Hematopoietic multipotent progenitor cell treated with erythropoietin and hydrocortisone succinate and interleukin-3 and kit ligand, for 15 days (in vitro differentiated cells): ENCODE measurements around the gene RPS18.
"Not testable (repeated sequence)": the region's sequence is repeated elsewhere in the genome, so short reads cannot be mapped to it uniquely, and the experiment has no call there.

ENCODE experiments used
- DNase-seq: peaks from one replicate; pipeline ENCODE4 v3.0.0-alpha.2; 2015; ENCODE audit warnings: low spot score

Gene RPS18

DNA sequence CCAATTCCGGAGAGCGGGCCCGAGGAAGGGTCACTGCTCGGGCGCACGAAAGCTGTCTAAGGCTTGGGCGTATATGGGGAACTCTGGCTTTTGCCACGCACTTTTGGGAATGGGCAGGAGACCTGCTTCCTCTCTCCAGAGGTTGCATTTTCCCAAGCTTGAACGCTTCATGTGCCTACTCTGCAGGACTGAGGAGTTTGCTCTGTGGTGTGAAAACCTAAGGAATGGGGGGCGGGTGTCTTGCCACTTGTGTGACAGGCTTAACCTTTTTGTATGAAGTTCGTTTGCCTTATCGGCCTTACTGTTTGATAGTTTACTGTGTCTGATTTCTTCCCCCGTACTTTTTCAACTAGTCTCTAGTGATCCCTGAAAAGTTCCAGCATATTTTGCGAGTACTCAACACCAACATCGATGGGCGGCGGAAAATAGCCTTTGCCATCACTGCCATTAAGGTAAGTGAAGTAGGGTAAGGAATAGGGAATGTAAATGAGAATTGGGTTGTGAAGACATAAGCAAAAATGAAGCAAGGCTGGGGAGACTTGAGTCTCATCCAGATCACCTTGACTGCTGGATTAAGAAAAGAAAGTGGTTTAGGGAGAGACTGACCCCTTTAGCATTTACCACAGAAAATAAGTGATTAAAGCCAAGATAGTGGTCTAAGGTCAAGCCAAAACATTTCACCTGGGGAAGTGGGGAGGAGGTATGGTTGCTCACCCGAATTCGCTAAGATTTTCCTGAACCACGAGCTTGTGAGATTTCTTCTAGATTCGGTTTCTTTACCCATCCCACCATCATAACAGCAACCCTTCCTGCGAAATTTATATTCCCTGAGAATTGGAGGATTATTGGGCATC is 627 bp downstream of the RPS18 start:
- no peak for DNase-seq

DNA sequence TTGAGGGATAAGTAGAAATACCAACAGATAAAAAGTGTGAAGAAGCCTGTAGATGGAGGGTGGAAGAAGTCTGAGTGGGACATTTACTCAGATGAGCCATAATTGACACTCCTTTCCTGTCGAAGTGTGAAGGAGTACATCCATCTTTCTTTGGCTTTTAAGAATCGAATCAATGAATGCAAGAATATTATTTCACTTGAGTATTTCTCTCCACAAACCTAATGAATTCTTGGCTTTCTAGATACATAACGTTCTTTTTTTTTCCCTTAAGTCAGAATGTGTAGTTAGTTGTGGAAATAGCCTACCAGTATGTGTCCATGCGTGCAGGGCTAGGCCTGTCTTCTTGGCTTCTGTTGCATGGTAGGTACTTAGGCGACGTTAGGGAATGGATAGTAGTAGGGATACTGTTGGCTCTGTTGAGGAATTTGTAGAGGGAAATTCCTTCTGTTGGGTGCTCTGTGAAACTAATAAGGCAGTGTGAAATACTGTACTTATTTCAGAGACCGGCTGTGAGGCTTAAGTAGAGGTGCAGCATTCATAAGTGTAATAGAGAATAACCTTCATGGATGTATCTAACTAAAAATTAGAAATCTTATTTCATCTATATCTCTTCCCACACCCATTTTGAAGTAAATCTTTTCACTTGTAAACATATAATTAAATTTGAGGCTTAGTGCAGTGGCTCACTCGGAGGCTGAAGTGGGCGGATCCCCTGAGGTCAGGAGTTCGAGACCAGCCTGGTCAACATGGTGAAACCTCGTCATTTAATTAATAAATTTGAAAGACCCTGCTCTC is 1.5 kb downstream of the RPS18 start:
- DNase-seq = no peak

DNA sequence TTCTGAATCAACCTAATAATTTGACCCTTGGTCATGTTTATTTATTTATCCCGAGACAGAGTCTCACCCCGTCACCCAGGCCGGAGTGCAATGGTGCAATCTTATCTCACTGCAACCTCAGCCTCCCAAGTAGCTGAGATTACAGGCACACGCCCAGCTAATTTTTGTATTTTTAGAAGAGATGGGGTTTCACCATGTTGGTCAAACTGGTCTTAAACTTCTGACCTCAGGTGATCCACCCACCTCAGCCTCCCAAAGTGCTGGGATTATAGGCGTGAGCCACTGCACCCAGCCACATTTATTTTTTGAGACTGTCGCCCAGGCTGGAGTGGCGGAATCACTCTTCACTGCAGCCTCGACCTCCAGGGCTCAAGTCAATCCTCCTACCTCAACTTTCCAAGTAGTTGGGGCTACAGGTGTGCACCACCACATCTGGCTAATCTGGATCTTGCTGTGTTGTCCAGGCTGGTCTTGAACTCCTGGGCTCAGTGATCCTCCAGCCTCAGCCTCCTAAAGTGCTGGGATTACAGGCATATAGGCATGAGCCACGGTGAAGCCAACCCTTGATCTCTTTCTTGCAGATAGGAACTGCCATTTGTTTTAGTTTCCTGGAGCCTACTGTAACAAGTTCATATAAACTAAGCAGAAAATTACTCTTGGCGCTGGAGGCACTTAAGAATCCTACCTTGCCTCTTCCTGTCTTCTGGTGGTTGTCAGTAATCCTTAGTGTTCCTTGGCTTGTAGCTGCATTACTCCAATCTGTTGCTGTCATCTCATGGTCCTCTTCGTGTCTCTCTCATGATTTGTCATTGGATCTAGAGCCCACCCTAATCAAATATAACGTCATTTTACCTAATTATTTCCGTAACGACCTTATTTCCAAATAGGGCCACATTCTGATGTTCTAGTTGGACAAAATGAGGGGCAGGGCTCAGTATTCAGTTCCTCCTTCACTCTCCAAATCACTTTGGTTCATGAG is 2.3 kb downstream of the RPS18 start:
- DNase-seq = no peak

DNA sequence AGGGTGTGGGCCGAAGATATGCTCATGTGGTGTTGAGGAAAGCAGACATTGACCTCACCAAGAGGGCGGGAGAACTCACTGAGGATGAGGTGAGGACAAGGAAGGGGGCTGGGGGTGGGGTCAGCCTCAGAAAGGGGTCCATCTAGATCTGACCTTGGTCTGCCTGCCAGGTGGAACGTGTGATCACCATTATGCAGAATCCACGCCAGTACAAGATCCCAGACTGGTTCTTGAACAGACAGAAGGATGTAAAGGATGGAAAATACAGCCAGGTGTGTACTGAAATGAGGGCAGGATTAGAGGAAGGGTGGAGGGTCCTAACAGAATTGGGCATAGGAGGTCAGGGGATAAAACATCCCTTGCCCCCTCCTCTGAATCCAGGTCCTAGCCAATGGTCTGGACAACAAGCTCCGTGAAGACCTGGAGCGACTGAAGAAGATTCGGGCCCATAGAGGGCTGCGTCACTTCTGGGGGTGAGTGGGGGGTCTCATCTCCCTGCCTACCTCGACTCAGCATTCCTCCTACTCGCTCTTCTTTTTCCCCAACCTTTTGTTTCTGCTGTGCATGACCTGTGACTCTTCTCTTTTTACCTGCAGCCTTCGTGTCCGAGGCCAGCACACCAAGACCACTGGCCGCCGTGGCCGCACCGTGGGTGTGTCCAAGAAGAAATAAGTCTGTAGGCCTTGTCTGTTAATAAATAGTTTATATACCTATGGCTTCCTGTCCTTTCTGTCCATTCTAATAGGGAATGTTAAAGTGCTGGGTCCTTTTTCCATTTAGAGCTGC is 4.1 kb downstream of the RPS18 start:
- DNase-seq = not testable (repeated sequence)

DNA sequence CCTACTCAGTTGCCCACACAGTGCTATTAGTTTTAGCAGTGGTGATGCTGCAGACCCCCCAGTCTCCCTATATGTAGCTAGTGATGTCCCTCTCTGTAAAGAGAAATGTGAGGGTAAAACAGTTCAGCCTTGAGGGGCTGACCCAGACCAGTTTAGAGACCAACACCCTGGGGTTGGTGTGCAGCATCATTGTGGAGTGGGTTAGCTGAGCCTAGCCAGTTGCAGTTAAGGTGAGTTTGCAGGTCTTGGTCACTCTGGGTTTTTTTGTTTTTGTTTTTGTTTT is 4.6 kb downstream of the RPS18 start:
- no peak for DNase-seq

DNA sequence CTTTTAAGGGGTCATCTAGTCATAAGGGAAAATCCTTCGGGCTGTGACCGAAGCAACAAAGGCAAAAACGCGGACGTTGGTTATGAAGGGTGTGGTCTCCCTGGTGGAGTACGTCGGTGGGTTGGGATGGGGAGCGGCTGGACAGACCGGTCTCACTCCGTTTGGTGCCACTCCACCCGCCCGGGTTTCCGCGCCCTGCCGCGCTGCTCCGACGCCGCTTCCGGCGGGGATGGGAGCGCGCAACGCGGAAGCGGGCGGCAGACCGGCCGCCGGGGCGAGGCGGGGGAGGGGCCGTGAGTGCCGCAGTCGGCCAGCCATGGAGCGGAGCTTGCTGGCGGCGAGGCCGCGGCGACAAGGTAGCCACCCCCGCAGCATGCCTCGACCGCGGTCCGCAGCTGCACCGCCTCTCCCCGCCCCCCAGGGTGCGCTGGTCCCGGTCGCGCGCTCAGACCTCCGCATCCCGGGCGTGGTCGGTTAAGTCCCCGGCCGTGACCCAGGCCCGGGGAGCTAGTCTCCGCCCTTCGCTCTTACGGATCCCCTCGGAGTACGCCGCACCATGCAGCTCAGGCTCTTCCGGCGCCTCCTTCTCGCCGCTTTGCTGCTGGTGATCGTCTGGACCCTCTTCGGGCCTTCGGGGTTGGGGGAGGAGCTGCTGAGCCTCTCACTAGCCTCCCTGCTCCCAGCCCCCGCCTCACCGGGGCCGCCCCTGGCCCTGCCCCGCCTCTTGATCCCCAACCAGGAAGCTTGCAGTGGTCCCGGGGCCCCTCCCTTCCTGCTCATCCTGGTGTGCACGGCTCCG is 5.2 kb downstream of the RPS18 start, which contains the start of gene B3GALT4:
B3GALT4 (plus strand) TSS at position 260 of the 799 bp plus-strand sequence; CDS start at position 557, 297 bp downstream.
- DNase-seq = peak; percentile 84

DNA sequence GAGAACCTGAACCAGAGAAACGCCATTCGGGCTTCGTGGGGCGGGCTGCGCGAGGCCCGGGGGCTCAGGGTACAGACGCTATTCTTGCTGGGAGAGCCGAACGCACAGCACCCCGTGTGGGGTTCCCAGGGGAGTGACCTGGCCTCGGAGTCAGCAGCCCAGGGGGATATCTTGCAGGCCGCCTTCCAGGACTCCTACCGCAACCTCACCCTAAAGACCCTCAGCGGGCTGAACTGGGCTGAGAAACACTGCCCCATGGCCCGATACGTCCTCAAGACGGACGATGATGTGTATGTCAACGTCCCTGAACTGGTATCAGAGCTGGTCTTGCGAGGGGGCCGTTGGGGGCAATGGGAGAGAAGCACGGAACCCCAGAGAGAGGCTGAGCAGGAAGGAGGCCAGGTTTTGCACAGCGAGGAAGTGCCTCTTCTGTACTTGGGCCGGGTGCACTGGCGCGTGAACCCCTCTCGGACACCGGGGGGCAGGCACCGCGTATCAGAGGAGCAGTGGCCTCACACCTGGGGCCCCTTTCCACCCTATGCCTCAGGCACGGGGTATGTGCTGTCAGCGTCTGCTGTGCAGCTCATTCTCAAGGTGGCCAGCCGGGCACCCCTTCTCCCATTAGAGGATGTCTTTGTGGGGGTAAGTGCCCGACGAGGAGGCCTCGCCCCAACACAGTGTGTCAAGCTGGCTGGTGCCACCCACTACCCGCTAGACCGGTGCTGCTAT is 6.0 kb downstream of the RPS18 start:
- no peak for DNase-seq

DNA sequence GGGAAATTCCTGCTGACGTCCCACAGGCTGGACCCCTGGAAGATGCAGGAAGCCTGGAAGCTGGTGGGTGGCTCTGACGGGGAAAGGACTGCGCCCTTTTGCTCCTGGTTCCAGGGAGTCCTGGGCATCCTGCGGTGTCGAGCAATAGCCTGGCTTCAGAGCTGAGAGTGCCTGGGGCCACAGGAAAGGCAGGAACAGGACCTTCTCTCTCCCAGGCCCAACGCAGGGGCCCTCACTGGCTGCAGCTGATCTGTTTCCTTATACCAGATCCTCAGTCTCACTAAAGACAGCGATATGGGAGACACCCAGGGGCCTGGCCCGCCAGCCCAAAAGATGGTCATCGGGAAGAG is 6.5 kb downstream of the RPS18 start:
- no peak for DNase-seq

DNA sequence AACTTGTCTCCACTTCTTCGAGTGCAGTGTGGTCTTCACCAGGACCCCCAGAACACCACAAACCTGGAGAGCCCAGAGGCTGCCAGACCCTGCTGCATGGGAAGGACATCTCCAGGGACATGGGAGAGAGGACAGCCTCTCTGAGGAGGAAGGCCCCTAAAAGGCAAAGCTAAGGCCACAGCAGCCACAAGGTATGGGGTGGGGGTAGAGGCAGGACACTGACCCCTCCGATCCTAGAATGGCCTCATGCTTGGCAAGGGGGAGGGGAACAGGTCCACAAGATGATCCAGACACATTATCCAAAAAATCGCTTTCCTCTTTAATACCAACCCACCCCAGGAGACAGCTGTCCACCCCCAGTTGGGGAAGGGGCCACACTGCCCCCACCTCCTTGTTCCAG is 6.9 kb downstream of the RPS18 start:
- DNase-seq = no peak

DNA sequence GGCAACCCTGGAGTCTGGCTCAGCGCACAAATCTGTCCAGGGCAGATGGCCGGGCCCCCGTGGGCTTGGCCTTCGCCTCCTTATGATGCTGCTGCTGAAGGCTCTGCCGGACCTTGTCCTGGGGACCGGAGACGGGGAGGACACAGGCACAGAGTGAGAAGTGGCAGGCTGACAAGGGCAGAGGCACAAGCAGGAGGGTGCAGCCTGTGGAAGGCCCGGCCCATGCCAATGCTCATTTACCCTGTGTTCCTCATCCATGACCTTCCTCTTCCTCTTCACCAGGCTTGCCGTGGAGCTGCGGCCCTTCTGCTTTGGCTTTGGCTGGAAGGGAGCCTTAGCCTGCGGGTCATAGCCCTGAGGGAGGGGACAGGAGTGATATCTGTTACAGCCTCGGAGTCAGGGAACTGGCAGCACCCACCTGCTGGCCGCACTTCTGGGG is 7.4 kb downstream of the RPS18 start:
- DNase-seq = no peak

DNA sequence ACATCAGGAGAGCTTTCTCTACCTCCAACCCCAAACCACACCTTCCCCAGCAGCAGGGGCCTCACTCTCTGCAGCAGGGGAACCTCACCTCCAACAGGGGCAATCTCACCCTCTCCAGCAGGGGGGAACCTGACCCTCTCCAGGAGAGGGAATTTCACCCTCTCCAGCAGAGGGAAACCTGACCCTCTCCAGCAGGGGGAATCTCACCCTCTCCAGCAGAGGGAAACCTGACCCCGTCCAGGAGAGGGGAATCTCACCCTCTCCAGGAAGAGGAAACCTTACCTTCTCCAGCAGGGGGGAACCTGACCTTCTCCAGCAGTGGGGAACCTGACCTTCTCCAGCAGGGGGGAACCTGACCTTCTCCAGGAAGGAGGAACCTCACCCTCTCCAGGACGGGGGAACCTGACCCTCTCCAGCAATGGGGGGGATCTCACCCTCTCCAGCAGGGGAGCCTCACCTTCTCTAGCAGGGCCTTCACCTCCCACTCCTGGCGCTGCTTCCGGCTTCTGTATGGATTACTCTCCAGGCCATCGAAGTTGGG is 8.2 kb downstream of the RPS18 start:
- DNase-seq = peak; percentile 39

DNA sequence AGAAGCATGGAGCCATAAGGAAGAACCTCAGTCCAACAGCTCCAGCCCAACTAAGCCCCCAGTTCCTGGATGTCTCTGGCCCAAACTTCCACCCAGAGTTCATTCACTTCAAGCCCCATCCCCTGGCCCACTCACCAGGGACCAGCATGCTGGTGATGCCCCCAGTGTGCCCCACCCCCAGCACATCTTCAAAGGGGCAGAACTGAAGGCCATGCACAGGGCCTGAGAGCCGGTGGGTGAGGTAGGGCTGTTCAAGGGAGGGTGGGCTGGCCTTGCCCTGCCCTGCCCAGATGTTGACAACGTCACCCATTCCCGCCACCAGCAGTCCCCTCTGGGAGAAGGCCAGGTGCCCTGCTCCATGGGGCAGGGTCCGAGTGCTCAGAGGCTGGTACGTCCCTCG is 8.7 kb downstream of the RPS18 start:
- no peak for DNase-seq

DNA sequence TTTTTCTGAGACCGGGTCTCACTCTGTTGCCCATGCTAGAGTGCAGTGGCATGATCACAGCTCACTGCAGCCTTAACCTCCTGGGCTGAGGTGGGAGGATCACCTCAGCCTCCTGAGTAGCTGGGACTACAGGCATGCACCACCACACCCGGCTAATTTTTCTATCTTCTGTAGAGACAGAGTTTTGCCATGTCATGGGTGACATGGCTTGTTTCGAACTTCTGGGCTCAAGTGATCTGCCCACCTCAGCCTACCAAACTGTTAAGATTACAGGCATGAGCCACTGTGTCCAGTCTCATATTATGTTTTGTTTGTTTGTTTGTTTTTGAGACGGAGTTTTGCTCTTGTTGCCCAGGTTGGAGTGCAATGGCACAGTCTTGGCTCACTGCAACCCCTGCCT is 13.3 kb downstream of the RPS18 start:
- peak; percentile 70 for DNase-seq

DNA sequence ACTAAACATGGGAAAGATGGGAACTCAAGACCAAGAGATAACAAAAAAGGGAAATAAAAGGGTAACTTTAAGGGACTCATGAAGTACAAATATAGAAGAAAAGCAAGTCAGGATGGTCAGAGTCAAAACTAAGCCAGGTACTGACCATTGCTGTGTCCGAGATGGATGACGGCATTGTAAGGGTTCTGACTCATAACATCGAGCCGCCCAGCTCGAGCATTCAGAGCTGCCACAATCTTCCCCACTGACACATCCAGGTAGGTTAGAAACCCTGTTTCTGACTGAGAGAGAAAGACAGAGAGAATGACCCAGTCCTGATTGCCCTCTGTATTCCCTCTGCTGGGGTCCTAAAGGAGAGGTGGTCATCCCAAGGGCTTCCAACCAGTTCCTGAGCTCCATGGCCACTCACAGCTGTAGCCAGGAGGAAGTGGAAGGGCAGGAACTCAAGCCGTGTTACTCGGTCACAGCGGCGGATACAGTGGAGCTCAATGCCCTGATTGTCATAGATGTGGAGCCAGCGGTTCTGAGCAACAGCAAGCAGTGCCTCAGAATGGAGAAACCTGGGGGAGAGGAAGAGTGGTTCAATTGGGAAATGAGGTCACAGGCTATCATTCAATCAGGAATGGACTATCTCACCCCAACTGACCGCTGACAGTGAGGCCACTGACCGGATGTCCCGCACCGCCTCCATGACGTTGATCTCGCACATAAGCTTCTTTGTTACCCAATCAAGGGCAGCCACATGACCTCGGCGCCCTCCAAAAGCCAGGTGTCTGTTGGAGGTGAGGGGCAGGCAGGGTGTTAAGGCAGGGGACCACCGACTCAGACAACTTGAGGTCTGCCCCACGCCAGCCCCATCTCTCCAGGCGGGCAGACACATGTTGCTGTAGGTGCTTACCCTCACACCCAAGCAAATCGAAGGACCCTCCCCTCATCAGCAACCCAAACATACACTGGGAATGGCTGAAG is 15.4 kb downstream of the RPS18 start:
- DNase-seq = no peak

DNA sequence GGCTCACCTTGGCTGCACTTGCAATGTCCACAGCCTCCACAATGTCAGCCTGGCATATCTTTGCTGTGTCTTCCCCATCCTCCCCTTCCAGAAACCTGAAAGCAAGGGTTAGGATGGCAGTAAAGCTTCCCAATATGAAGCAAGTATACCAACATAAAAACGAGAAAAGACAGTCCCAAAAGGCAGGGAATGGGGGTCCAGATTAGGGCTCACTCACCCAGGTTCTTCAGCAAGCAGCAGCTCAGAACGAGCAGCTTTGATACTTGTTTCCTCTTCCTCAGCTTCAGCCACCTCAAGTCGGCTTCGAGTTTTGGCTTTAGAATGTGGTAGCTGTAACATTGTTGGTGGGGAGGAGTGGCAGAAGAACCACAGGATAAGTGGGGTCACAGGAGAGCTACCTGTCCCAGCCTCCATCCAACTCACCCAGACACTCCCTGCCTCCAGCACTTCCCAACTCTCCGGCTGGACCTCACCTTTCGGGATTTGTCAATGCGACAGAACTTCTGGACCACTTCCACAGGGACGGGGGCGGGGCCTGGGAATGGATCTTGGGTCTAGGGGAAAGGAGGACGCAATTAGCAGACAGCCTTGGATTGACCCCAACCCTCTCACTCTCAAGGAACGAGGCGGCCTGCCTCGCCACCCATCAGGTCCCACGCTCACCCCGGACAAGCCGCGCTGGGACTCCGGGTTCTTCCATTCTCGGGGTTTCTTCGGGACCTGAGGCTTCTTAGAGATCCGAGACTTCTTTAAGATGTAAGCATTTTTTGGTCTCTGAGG is 16.5 kb downstream of the RPS18 start:
- no peak for DNase-seq

DNA sequence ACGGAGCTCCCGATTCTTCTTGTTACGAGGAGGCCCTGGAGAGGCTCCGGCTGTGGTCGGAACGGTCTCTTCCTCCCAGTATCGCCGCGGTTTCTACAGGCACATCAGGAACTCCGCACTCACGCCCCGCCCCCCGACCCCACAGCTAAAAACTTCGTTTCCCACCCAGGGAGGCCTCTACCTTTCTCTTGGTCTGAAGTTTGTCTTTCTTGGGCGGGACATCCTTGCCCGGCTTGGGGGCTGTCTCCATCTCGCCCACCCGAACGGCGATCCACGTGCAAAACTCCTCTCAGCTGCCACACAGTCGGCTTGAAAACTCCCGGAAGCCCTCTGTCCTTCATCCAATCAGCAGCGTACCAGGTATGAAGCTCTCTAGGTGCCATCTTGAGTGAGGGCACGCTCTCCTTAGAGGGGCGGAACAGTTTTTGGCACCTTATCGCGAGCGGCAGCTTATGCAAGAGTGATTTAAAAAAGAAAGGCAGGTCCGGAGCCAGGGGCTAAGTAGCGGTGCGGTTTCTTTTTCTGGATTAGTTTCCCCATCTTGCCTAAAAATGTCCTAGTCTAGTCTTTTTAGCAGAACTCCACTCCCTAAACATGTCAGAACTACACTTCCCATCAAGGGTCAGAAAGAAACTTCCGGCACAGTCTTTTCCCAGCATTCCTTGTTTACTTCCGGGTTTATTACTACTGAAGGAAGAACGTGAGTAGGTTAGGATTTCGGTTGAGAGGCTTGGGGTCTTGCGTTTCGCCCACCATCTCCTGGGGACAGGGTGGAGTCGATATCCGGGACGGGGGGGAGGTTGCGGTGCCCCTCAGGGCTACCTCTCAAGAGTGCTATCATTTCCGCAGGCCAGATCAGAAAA is 17.3 kb downstream of the RPS18 start, which contains the start of the genes PFDN6 and WDR46:
PFDN6 (plus strand) TSS at position 681 of the 863 bp plus-strand sequence. CDS start 256 bp downstream, outside the sequence.
WDR46 (minus strand) TSS at position 319 of the 863 bp plus-strand sequence; CDS start at position 250, 69 bp downstream.
- DNase-seq = peak; percentile 93
